H1 (cell line): Measurements from ENCODE around the gene UBE2I. TPM values are rescaled to one million over a fixed set of nuclear protein-coding genes. Genes with fewer than 3 reads are reported as not detected.

ENCODE experiments used
- CTCF ChIA-PET: fragments of 300-600 bp; sonication (Branson Sonifier 250); formaldehyde crosslinking; loops from one replicate; lab custom pipeline; 2021; ENCODE audit not compliant: partially characterized antibody; lab: Charles Lee
- POLR2A ChIA-PET: fragments of 300-600 bp; sonication (Branson Sonifier 250); formaldehyde crosslinking; loops from one replicate; lab custom pipeline; 2021; ENCODE audit warnings: inconsistent platforms; ENCODE audit not compliant: partially characterized antibody; lab: Charles Lee
- DNase-seq, 2 experiments: peaks; one replicate each; pipeline versions ENCODE4 v3.0.0 to v3.0.0-alpha.2; 2010 to 2022; ENCODE audit warnings: low spot score in 2 of 2, low read depth in 1 of 2, mixed read lengths in 1 of 2
- FAIRE-seq: peaks from 2 replicates; lab custom pipeline; 2011; peaks lifted over from hg19 to GRCh38; lab: Jason Lieb, UNC
- H2AFZ ChIP-seq: 2 replicates; pipeline ENCODE4 v1.8.1; 2012; ENCODE audit warnings: low read length, inconsistent platforms
- H2AK5ac ChIP-seq: 2 replicates; pipeline ENCODE4 v1.6.1; 2013; ENCODE audit warnings: low read depth, low read length
- H2BK120ac ChIP-seq: replicated peaks from 2 replicates; pipeline ENCODE3; 2013; ENCODE audit warnings: low read depth, low read length, inconsistent platforms
- H2BK12ac ChIP-seq: 2 replicates; pipeline ENCODE4 v1.6.1; 2013; ENCODE audit warnings: low read depth, low read length
- H2BK15ac ChIP-seq: 2 replicates; pipeline ENCODE4 v1.6.1; 2013; ENCODE audit warnings: low read length
- H2BK20ac ChIP-seq: 2 replicates; pipeline ENCODE4 v1.6.1; 2013; ENCODE audit warnings: low read length
- H2BK5ac ChIP-seq: 2 replicates; pipeline ENCODE4 v1.6.1; 2013; ENCODE audit warnings: low read depth, low read length
- H3K14ac ChIP-seq: 2 replicates; pipeline ENCODE4 v1.6.1; 2013; ENCODE audit warnings: inconsistent platforms; ENCODE audit not compliant: insufficient read length
- H3K18ac ChIP-seq: 2 replicates; pipeline ENCODE4 v1.6.1; 2013; ENCODE audit warnings: low read length; ENCODE audit errors: extremely low read depth
- H3K23ac ChIP-seq: 2 replicates; pipeline ENCODE4 v1.6.1; 2013; ENCODE audit warnings: inconsistent platforms; ENCODE audit not compliant: insufficient read length
- H3K23me2 ChIP-seq: 2 replicates; pipeline ENCODE4 v1.6.1; 2013; ENCODE audit warnings: low read depth, low read length
- H3K27ac ChIP-seq: 2 replicates; pipeline ENCODE4 v1.6.1; 2011; ENCODE audit warnings: low read depth, low read length, inconsistent platforms
- H3K27me3 ChIP-seq, 4 experiments: replicated peaks in 1 of 4; 1 replicate in 1 of 4; 2 replicates in 3 of 4; pipeline versions ENCODE4 v1.6.1 to v1.8.1; 2011 to 2013; ENCODE audit warnings: low read length in 3 of 4, mild to moderate bottlenecking in 3 of 4, inconsistent platforms in 2 of 4, mixed read lengths in 2 of 4, moderate library complexity in 1 of 4; ENCODE audit not compliant: control insufficient read depth in 3 of 4, insufficient read depth in 3 of 4; ENCODE audit errors: extremely low read depth in 1 of 4
- H3K36me3 ChIP-seq, 4 experiments: 2 replicates each; pipeline versions ENCODE4 v1.6.1 to v1.8.1; 2011 to 2013; ENCODE audit warnings: mild to moderate bottlenecking in 4 of 4, low read length in 3 of 4, moderate library complexity in 2 of 4, control low read depth in 1 of 4, inconsistent platforms in 1 of 4; ENCODE audit not compliant: insufficient read depth in 4 of 4, control insufficient read depth in 2 of 4
- H3K4ac ChIP-seq: replicated peaks from 2 replicates; pipeline ENCODE3; 2013; ENCODE audit warnings: low read length, low read depth, mixed read lengths, inconsistent platforms; ENCODE audit not compliant: insufficient read length
- H3K4me1 ChIP-seq, 4 experiments: replicated peaks in 1 of 4; 1 replicate in 1 of 4; 2 replicates in 3 of 4; pipeline versions ENCODE4 v1.6.1 to v1.8.1; 2011 to 2013; ENCODE audit warnings: low read length in 3 of 4, inconsistent platforms in 2 of 4, mixed read lengths in 1 of 4; ENCODE audit not compliant: insufficient read depth in 4 of 4, control insufficient read depth in 3 of 4
- H3K4me2 ChIP-seq, 2 experiments: 2 replicates each; pipeline versions ENCODE4 v1.6.1 to v1.8.1; 2011 to 2013; ENCODE audit warnings: low read depth in 2 of 2, low read length in 2 of 2, control low read depth in 1 of 2, inconsistent platforms in 1 of 2, mild to moderate bottlenecking in 1 of 2; ENCODE audit not compliant: insufficient read depth in 1 of 2
- H3K4me3 ChIP-seq, 4 experiments: fragments of 200-600, 300-600 bp in 1 of 4; sonication (generic), shearing (Covaris generic), sonication (Bioruptor Twin) in 1 of 4; 2 replicates each; pipeline versions ENCODE4 v1.5.1 to v1.8.1; 2011 to 2016; ENCODE audit warnings: low read length in 4 of 4, low read depth in 3 of 4, control low read depth in 2 of 4, inconsistent platforms in 2 of 4, mild to moderate bottlenecking in 2 of 4, mixed read lengths in 1 of 4, moderate library complexity in 1 of 4; ENCODE audit not compliant: insufficient read depth in 2 of 4; ENCODE audit errors: extremely low read depth in 1 of 4
- H3K56ac ChIP-seq: replicated peaks from 2 replicates; pipeline ENCODE3; 2013; ENCODE audit warnings: low read depth, mild to moderate bottlenecking, mixed read lengths, low read length, inconsistent platforms; ENCODE audit not compliant: insufficient read length
- H3K79me1 ChIP-seq: 2 replicates; pipeline ENCODE4 v1.6.1; 2013; ENCODE audit warnings: low read depth, low read length, control low read depth
- H3K79me2 ChIP-seq, 2 experiments: 2 replicates each; pipeline versions ENCODE4 v1.6.1 to v1.8.1; 2012 to 2013; ENCODE audit warnings: low read length in 2 of 2, mild to moderate bottlenecking in 2 of 2, inconsistent platforms in 1 of 2; ENCODE audit not compliant: insufficient read depth in 2 of 2, control insufficient read depth in 1 of 2
- H3K9ac ChIP-seq, 4 experiments: replicated peaks in 1 of 4; 1 replicate in 1 of 4; 2 replicates in 3 of 4; pipeline versions ENCODE4 v1.6.1 to v1.8.1; 2011 to 2013; ENCODE audit warnings: low read depth in 3 of 4, low read length in 3 of 4, control low read depth in 2 of 4, mild to moderate bottlenecking in 2 of 4, moderate library complexity in 2 of 4, inconsistent platforms in 1 of 4; ENCODE audit errors: extremely low read depth in 1 of 4
- H3K9me3 ChIP-seq, 2 experiments: 2 replicates each; pipeline versions ENCODE4 v1.6.1 to v1.8.1; 2012 to 2013; ENCODE audit warnings: mild to moderate bottlenecking in 2 of 2, moderate library complexity in 2 of 2, control low read depth in 1 of 2, inconsistent platforms in 1 of 2, low read depth in 1 of 2, low read length in 1 of 2, mixed read lengths in 1 of 2; ENCODE audit not compliant: insufficient read depth in 2 of 2
- H4K20me1 ChIP-seq, 2 experiments: replicated peaks in 1 of 2; 2 replicates each; pipeline versions ENCODE3 to v1.8.1; 2011 to 2013; ENCODE audit warnings: inconsistent platforms in 2 of 2, low read length in 2 of 2, mild to moderate bottlenecking in 1 of 2; ENCODE audit not compliant: insufficient read depth in 2 of 2, control insufficient read depth in 1 of 2
- H4K5ac ChIP-seq: 2 replicates; pipeline ENCODE4 v1.6.1; 2013; ENCODE audit warnings: low read length, low read depth, mixed read lengths, inconsistent platforms; ENCODE audit not compliant: insufficient read length
- H4K8ac ChIP-seq: 2 replicates; pipeline ENCODE4 v1.8.0; 2013; ENCODE audit warnings: mild to moderate bottlenecking, moderate library complexity, low read length, inconsistent platforms; ENCODE audit not compliant: insufficient read depth; ENCODE audit errors: extremely low read depth
- H4K91ac ChIP-seq: replicated peaks from 2 replicates; pipeline ENCODE3; 2013; ENCODE audit warnings: low read length, mixed read lengths, inconsistent platforms; ENCODE audit not compliant: insufficient read length
- CTCF ChIP-seq, 3 experiments: IDR thresholded peaks; 1 replicate in 2 of 3; 2 replicates in 1 of 3; pipeline versions ENCODE4 v1.5.1 to v1.6.1; 2011; ENCODE audit warnings: low read length in 3 of 3, mild to moderate bottlenecking in 3 of 3, inconsistent platforms in 2 of 3, low read depth in 1 of 3, moderate library complexity in 1 of 3; ENCODE audit not compliant: insufficient read depth in 1 of 3; ENCODE audit errors: control extremely low read depth in 1 of 3
- POU5F1 ChIP-seq: IDR thresholded peaks from 2 replicates; pipeline ENCODE4 v1.6.1; 2011; ENCODE audit warnings: low read depth, mild to moderate bottlenecking, low read length, moderate library complexity
- SIRT6 ChIP-seq: IDR thresholded peaks from one replicate; pipeline ENCODE4 v1.7.1; 2012; ENCODE audit warnings: low read length, inconsistent platforms
- WGBS, 2 experiments: shearing (Covaris generic) in 1 of 2; methylation state at CpG; one replicate each; pipeline versions ENCODE4 v1.1.6 to v1.1.7; 2013 to 2015; ENCODE audit warnings: low lambda C conversion rate in 2 of 2, mixed read lengths in 2 of 2, inconsistent platforms in 1 of 2, low coverage in 1 of 2, missing lambda C conversion rate in 1 of 2; ENCODE audit not compliant: insufficient replicate concordance in 2 of 2, insufficient coverage in 1 of 2, insufficient read length in 1 of 2; ENCODE audit errors: extremely low coverage in 1 of 2, missing lambda C conversion rate in 1 of 2; 5-methylcytosine and 5-hydroxymethylcytosine counted together
- polyA plus RNA-seq, 7 experiments: library from polyadenylated mRNA; depleted of rRNA in 3 of 7; stranded (reverse) in 5 of 7; unstranded in 2 of 7; fragments of >200 nt in 5 of 7; fragments of 200-250 nt in 2 of 7; gene quantifications; 1 replicate in 5 of 7; 2 replicates in 1 of 7; 4 replicates in 1 of 7; pipeline versions ENCODE4 v1.2.1 to v1.2.3, GENCODE V29; 2011 to 2013; ENCODE audit warnings: missing spikeins in 2 of 7, mixed read lengths in 2 of 7
- total RNA-seq: library from RNA; stranded (reverse); fragmentation: NEBNext Ultra II Directional; extraction: Animal tissue kit (Norgen Biotek cat#: 25700); gene quantifications from 2 replicates; pipeline ENCODE4 v1.2.1, GENCODE V29; 2021

The UBE2I gene
- total and polyA plus RNA-seq, 2 of the 8 experiments (the other 6 are each of a cell fraction or from before 2014, with no cell fraction given) = 148 to 268 TPM

GRCh38 chr16:1277151-1277598 is 32.3 kb upstream of the UBE2I start:
- no peak for FAIRE-seq
- peak overlapping the region; percentile 81; the same call in 1 of the 2 replicates for H2BK5ac ChIP-seq
- CTCF ChIA-PET = interaction anchor here (1.5 to 2.0 kb wide), 3 partner anchors 9 to 15 kb away, joined by 4 to 6 read pairs (median 5); no protein-coding TSS in a partner anchor

More at GRCh38 chr16:1277151-1277598, 32.3 kb upstream of the UBE2I start:
- Histone ChIP-seq H2BK120ac (no peak overlapping the region), H2BK12ac (peak overlapping the region; percentile 80; the same call in 1 of the 2 replicates), H3K23me2 (peaks cover 3% of the 10 kb centered on the region; the same call in 1 of the 2 replicates), H3K23ac (no peak overlapping the region), H3K14ac (no peak overlapping the region), H4K8ac (no peak overlapping the region), H4K91ac (peak overlapping the region; percentile 65), H3K4me1 (peaks cover 0 to 11% (median 6%) of the 10 kb centered on the region in 4 experiments; a peak in 6 of 7 replicates), H3K18ac (no peak overlapping the region), H3K4me3 (no peak overlapping the region), H3K56ac (no peak overlapping the region), H3K27ac (no peak overlapping the region), H3K4ac (no peak overlapping the region), H2AK5ac (no peak overlapping the region), H4K20me1 (peaks cover 0 to 2% of the 10 kb centered on the region in 2 experiments), H4K5ac (no peak overlapping the region), H2BK15ac (peak overlapping the region; percentile 72; the same call in 1 of the 2 replicates), H2BK20ac (no peak overlapping the region), H3K27me3 (0 out of 7 replicates have a peak, but pooled peaks cover 0 to 2% (median 0%) of the 10 kb centered on the region in 4 experiments), H2AFZ (no peak overlapping the region), H3K79me2 (no peaks in the 10 kb centered on the region), H3K4me2 (no peak overlapping the region), H3K9ac (no peak overlapping the region), H3K36me3 (no peaks in the 10 kb centered on the region), H3K9me3 (no peaks in the 10 kb centered on the region), H3K79me1 (no peaks in the 10 kb centered on the region)
- TF ChIP-seq POU5F1 = no peak
- no peak for TF ChIP-seq CTCF (IDR thresholded peaks at IDR 0.05; ENCODE audit: control extremely low read depth in 1 of 3, insufficient read depth in 1 of 3, low read depth in 1 of 3, low read length in 3 of 3)
- no peak for TF ChIP-seq SIRT6
- 92% methylated on average over 13 of the region's 19 CpGs; no CpG with 5 or more reads in 1 of the 2 experiments for WGBS, 2 experiments
- DNase-seq = no peak
- POLR2A ChIA-PET = interaction anchor here (1.1 to 1.5 kb wide), 2 partner anchors 12 to 40 kb away, joined by 3 read pairs; no protein-coding TSS in a partner anchor
